A172 (cell line): ENCODE data around the gene GPER1. TPM values are rescaled to one million over a fixed set of nuclear protein-coding genes. Genes with fewer than 3 reads are reported as not detected.
"Not testable (repeated sequence)": the region's sequence is repeated elsewhere in the genome, so short reads cannot be mapped to it uniquely, and the experiment has no call there.

Experiments
- DNase-seq: peaks from one replicate; pipeline ENCODE4 v3.0.0-alpha.2; 2015; ENCODE audit warnings: low spot score
- total RNA-seq: library from RNA; depleted of rRNA; stranded (reverse); fragments of >200 nt; shearing (Covaris generic); gene quantifications from 2 replicates; pipeline ENCODE4 v1.2.3, GENCODE V29; 2014; rRNA removed

GPER1 gene
- total RNA-seq, 1 experiment from 2014 or later = 12.1 TPM

GRCh38 chr7:1143031-1143430 lies 55.1 kb downstream of the GPER1 start:
- DNase-seq = not testable (repeated sequence)

Other genes starting within 250 kb of the GPER1 start
- gene GET4, start 211.6 kb upstream of the GPER1 start, total RNA-seq = 55.3 and 56.3 TPM in 2 replicates
- 33.3 and 46.8 TPM in 2 replicates for gene ADAP1, start 133.4 kb upstream of the GPER1 start, total RNA-seq
- 5.2 and 8.8 TPM in 2 replicates for gene COX19, start 112.6 kb upstream of the GPER1 start, total RNA-seq
- not detected in 2 replicates for gene CYP2W1, start 104.9 kb upstream of the GPER1 start, total RNA-seq
- 1.1 and 1.6 TPM in 2 replicates for gene GPR146, start 43.6 kb upstream of the GPER1 start, total RNA-seq
- 57.3 and 70.3 TPM in 2 replicates for gene ZFAND2A, start 72.1 kb downstream of the GPER1 start, total RNA-seq
- not detected in 2 replicates for gene UNCX, start 144.8 kb downstream of the GPER1 start, total RNA-seq